HG03039 (cell line): ENCODE measurements around the gene ITGA7.

ENCODE experiments used
- ATAC-seq: cut with Tn5 transposase; IDR thresholded peaks from one replicate; pipeline ENCODE4 v1.9.1; 2021; ENCODE audit warnings: mild to moderate bottlenecking, moderate library complexity; ENCODE audit not compliant: unreplicated experiment

ITGA7 gene

GRCh38 chr12:55718624-55719275, 11.0 kb upstream of the ITGA7 start:
- ATAC-seq = no peak

- ATAC-seq = no peak
Observed at GRCh38 chr12:55718015-55718414, 10.3 kb upstream of the ITGA7 start.

DNA sequence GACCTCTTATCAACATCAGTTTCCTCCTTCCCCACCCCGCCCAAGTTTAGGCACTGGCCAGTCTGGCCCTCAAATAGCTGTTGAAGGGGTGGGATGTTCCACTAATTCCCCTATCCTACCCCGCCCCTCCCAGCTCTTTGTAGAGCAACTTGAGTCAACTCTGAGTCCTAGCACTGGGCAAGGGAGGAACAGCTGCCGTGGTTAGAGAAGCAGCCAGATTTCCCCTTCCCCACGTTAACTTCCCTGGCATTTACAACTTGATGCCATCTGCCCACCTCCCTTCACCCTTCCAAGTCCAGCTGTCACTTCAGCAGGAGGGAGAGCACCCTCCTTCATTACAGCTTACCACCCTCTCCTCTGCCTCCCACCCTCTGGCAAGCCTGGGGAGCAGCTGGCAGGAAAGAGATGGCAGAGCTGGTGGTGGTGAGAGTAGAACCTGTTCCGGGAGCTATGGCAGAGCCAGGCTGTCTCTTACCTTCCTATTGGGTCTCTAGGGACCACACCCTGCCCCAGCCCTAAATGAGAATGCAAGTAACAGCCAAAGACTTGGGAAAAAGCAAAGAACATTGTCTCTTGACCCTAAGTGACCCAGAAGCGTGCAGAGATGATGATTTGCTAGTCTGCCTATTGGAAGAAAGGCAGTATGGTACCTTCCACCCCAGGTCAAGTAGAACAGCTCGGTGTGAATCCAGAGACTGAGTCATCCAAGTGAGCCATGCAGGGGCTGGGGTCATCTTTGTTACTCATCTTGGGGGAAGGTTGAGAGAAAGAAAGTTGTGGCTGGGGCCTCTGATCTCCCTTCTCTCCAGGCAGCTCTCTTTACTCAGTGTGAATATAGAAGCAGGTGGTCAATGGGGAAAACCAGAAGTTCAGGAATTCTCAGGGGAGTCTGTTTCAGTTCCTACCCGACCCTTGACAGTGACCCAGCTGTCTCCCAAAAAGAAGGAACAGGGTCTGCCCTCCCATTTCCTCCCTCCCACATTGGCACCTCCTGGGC, 9.6 kb upstream of the ITGA7 start:
- no peak for ATAC-seq

GRCh38 chr12:55716582-55716957, 8.9 kb upstream of the ITGA7 start:
- ATAC-seq = no peak

- ATAC-seq = peak; percentile 86
Observed at GRCh38 chr12:55715833-55716581, 8.3 kb upstream of the ITGA7 start, which contains the start of gene BLOC1S1. Gene BLOC1S1 (plus strand): TSS chr12:55716046. CDS start chr12:55716052, 6 bp downstream.

DNA sequence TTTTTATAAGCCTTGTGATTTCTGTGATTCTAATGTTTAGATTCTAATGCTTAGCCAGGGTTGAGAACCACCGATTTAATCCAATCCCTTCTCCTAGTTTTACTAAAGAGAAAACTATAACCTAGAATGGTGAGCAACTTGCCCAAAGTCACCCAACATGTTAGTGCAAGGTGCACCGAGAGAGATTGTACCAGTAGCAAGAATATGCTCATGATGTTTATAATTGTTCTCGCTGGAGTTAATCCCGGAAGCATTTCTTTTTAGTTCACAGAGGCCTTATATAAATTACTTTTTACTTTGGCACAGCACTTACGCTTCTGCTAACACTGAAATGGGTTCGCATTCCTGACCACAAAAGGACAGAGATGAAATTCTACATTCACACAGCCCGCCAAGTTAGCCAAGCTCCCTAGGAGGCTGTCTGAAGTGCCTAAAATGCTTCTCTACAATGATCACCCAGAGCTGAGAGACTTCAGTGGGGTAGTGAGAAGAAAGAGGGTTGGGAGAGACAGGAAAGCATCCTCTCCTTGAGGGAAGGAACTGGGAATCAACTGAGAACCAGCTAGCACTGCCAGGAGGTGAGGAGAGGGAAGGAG, 7.6 kb upstream of the ITGA7 start:
- peak; percentile 2 for ATAC-seq

GRCh38 chr12:55713721-55714120, 6.0 kb upstream of the ITGA7 start:
- no peak for ATAC-seq

- ATAC-seq = no peak
Observed at GRCh38 chr12:55712700-55713415, 5.2 kb upstream of the ITGA7 start.

- ATAC-seq = no peak
Observed at GRCh38 chr12:55711786-55712553, 4.3 kb upstream of the ITGA7 start.

- ATAC-seq = no peak
Observed at GRCh38 chr12:55708695-55709233, 1.1 kb upstream of the ITGA7 start.

- no peak for ATAC-seq
Observed at GRCh38 chr12:55707219-55707671, 459 bp downstream of the ITGA7 start.

DNA sequence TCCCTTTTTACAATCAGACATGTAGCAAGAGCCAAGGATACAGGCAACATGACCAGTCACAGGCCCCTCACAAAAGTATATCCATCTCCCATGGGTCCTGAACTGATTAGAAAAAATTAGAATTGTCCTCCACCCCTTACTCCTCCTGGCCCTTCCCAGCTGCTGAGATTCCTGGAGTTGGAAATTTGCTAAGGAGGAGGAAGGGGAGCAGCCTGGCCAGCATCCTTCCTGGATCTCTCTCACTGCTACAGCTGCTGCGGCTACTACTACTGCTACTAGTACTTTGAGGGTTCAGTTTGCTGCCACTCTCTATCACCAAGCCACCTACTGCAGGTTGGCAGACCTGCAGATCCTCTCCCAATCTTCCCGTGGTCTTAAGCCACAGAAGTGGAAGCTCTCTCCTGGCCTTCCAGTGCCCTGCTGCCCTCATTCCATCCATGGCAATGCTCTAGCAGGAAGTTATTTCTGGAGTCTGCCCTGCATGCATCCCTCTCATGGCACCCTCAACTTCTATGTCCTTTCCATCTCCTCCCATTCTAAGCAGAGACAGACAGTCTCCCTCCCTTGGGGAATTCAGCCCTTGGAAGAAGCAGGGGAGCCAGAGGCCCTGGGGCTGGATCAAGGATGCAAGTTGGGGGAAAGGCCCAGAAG, 1.0 kb downstream of the ITGA7 start:
- ATAC-seq = no peak

DNA sequence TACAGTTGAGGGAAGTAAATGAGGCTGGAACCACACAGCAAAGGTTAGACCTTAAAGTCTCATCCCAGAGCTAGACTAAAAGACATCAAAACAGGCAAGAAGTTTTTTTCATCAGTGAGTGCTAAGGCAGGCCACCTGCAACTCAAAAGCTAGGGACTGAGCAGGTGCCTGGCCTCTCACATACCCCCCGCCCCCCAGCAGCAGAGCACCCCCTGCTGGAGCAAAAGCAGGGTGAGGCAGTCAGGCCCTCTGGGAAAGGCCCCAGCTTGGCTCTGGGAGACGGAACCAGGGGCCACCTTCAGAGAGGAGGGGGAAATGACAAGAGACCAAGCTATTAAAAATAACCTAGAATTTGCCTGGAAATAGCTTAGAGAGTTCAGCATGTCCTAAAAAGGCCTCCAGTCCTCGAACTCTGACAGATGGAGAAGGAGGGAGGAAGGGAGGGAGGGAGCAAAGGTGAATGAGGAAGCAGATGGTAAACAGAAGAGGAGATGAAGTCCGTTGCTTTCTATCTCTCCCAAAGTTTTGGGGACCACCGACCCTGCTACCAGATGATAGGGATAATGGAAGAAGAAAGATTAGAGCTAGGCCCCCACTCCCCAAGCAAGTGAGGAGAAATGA, 1.8 kb downstream of the ITGA7 start:
- no peak for ATAC-seq

GRCh38 chr12:55704824-55705718, 2.6 kb downstream of the ITGA7 start:
- no peak for ATAC-seq

GRCh38 chr12:55703901-55704761, 3.6 kb downstream of the ITGA7 start:
- ATAC-seq = no peak

DNA sequence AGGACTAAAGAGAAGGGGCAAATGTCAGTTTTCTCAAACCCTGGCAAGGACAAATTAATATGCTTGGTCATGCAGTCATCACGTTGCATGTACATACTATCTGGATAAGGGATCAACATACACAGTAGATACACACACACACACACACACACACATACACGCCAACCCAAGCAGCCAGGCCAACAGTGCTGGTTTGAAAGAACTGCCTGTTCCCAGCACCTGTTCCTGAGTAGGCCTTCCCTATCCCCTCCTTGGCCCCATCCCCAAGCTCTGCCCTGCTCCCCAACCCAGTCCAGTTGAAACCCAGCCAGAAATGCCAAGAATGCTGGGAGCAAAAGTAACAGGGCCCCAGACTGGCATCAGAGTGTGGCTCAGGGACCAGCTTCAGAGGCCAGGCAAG, 4.4 kb downstream of the ITGA7 start:
- ATAC-seq = no peak
